Stimulated activated CD4-positive, alpha-beta T cell treated with anti-CD3 and anti-CD28 coated beads, Interleukin-12 subunit alpha, Interleukin-12 subunit beta, amount 100 ng/mL, for 24 hours (primary cell): ENCODE measurements around the gene SNAI3.

ENCODE experiments used
- DNase-seq, 2 experiments: peaks; one replicate each; pipeline ENCODE4 v3.0.0-alpha.2; 2020; ENCODE audit warnings: low read depth in 2 of 2

SNAI3 gene

DNA sequence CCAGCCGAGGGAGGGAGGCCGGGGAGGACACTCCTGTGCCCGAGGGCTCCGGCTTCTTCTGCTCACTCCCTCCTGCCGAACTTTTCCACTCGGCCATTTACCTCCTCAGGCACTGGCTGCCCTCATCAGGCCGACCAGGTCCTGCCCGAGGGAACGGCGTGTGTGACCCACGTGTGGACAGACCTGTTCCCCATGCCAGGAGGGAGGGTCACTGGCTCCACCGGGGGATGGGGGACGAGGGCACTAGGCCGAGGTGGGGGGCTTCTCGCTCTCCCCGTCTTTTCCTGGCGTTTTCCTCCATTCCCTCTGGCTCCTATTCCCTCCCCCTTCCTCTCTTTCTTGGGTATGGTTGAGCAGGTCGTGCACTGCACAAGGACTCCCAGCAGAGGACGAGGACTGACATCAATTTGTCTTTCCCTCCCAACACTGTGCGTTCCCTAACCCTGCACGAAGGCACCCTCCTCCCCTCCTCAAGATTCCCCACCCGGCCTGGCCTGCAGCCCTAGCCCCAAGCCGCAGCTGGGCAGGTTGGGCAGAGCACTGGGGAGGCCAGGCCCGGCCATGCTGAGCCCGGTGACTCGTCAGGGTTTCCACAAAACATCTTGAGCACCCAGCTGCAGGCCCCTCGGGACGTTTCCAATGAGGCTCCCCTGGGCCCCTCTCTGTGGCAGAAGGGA is 51.2 kb downstream of the SNAI3 start:
- no peak for DNase-seq

DNA sequence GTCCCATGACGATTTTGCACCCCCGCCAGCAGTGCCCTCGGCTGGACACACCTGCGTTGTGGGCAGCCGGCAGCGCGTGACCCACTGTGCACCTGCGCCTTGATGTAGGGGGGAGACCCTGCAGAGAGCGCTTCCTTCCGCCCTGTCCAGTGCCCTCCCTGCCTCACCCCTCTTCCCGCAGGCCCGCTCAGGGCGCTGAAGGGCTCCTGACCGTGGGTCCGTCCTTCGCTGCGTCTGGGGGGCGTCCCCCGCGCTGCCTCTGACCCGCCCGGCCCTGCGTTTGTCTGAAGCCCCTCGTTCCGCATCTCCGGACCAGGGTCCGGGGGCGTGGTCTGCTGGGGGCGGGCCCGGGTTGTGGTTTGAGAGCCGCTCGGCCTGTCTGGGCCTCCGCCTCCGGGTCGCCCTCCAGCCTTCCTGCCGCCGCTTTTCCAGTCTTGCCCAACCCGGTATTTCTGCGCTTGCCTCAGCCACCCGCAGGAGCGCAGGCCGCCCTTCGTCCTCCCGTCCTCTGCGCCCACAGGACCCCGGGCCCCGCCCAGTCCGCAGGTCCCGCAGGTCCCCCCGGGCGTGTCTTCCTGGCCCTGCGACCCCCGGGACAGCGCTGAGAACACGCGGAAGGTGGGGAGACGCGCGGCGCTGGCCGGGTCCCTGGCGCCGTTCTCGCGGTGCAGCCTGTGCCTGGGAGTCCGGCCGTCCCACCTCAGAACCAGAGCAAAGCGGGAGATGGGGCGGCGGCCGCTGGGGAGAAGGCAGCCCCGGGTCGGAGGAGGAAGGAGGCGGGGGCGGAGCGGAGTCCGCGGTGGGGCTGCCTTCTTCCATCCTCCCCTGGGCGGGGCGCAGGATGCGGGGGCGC is 51.9 kb downstream of the SNAI3 start:
- DNase-seq = peak in 1 of 2 experiments; percentile 33

DNA sequence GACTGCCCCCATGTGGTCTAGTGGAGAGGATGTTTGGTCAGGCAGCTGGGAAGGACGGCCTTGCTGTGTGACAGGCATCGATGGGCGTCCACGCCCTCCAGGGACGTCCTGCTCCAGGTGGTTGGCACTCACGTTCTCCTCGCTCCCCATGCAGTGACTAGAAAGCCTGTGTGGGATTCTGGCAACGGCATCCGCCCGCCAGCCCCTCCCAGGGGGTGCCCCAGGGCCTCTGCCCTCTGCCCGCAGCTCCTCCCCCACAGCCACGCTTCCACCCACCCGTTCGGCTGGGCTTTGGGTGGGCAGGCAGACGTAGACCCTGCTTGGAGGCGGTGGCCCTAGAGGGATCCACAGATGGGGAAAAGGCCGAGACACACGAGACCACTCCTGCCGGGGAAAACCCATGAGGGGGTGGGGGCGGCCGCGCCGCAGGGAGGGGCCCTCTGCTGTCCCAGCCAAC is 52.6 kb downstream of the SNAI3 start:
- peak in 1 of 2 experiments; percentile 35 for DNase-seq

DNA sequence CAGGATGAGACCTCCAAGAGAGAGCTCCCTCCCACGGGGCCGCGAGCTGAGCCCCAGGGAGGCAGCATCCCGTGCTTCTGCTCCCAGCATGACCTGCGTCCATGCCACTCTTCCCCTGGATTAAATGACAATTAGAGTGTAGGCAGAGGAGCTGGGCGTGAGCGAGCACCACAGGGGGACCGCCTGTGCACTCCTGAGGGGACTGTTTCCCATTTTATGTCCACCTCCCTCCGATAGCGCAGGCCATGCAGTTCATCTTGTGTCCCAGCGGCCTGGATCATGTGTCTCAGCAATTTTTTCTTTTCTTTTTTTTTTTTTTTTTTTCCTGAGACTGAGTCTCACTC is 53.7 kb downstream of the SNAI3 start:
- DNase-seq = no peak

DNA sequence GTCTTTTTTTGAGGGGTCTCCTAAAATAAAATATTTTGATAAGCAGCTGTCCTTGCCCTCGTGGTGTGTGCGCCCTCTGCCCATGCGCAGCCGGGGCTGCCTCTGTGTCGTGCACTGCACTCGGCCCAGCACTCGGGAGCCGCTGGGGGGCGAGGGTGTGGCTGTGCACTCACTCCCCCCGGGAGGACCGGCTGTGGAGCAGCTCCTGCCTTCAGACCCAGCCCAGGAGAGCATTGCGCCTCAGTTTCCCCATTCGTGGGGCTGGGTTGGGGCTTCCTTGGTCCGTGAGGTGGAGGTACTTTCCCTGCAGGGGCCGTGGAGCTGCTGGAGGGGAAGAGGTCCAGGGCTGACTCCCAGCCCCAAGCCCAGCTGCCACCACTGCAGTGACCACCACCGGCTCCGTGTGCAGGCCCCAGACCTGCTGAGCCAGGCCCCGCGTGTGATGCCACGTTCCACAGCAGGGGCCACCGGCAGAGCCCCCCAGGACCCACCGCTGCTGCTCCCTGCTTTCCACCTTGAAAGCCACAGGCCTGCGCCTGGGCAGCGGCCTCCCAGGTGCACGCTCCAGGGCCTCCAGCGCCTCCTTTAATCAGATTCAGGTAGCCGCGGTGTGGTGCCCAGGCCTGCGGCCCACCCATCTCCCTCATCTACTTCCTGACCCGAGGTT is 54.3 kb downstream of the SNAI3 start:
- no peak for DNase-seq

DNA sequence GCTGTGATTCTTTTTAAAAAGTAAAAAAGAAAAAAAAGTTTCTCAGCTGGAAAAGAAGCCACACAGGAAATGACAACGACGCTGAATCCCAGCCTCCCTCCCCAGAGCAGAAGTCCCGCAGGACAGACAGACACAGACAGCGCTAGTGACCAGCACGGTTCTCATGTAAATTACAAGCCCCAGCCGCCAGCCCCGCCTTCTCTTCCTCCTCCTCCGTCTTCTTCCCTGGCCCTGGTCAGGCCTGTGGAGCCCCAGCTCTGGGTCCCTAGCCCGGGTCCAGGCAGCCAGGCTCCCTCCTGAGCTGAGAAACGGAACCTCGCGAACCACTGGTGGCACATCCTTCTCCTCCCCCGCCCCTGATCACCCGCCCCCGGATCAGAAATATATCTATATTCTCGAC is 54.9 kb downstream of the SNAI3 start:
- no peak for DNase-seq

DNA sequence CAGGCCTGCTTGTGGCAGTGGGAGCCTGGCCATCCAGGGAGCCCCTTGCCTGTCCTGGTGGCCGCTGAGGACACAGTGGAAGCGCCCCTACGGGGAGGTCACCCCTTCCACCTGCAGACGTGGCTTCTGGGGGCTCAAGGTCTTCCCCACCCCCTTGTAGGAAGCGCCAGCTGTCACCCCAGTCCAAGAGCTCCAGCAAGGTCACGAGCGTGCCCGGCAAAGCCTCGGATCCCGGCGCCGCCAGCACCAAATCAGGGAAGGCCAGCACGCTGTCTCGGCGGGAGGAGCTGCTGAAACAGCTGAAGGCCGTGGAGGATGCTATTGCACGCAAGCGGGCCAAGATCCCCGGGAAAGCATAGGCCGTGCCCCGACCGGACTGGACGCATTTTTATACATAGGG is 55.4 kb downstream of the SNAI3 start:
- DNase-seq = no peak

DNA sequence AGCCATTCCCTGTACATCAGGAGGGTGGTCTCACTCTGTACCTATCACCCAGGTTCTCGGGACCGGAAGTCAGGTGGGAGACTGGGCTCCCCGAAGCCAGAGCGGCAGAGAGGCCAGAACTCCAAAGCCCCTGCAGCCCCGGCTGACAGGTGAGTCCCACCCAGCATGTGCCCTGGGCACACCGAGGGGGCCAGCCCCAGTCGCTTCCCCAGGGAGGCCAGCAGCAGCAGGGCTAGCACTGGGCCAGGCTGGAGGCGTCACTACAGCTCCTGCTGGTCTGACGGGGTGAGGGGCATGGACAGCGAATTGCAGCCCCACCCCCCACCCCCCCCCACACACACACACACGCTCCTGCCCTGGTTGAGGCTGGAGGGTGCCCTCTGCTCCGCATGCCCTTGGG is 55.9 kb downstream of the SNAI3 start:
- DNase-seq = no peak

DNA sequence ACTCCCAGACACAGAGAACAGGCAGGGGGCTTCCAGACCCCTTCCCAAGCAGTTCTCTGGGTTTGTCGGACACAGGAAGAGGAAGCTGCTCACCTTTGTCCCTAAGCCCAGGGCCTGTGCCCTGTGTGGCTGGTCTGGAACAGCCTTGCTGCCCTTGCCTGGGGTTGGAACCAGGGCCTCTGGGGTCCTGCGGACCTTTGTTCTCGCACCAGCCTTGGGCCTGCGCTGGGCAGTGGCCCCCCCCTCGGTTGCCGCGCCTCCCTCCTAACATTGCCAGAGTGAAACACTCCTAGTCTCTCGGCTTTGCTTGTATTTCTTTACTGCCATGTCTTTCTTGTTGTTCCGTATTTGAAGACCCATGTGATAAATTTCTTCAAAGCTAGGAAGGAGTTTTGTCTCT is 56.5 kb downstream of the SNAI3 start:
- DNase-seq = no peak

DNA sequence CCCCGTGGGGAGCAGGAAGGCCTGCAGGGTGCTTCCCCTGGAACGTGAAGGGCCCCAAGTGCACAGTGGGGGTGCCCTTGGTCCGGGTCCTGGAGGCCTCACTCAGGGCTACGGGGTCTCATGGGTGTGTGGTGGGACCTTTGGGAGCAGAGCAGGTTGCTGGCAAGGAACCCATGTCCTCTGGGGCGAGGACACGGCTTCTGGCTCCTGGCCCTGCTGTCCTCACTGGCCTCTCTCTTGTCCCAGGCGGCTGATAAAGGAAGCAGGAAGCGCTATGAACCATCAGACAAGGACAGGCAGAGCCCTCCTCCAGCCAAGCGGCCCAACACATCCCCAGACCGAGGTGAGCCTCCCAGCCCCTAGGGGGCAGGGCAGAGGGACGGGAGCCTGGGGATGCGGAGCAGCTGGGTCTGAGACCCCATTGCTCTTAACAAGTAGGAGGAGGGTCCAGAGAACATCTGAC is 57.8 kb downstream of the SNAI3 start:
- DNase-seq = no peak
